Fibroblast of lung (primary cell): Measurements from ENCODE around the gene RFNG.

Experiments
- EZH2 ChIP-seq: IDR thresholded peaks from 2 replicates; pipeline ENCODE4 v1.5.1; 2012; ENCODE audit warnings: low read length, control low read depth, mild to moderate bottlenecking; ENCODE audit errors: missing control alignments
- TF ChIP-seq, protein P1 (sequence below), 2 donors: IDR thresholded peaks in 1 of 2; conservative IDR thresholded peaks in 1 of 2; 1 replicate in 1 of 2; 2 replicates in 1 of 2; pipeline ENCODE4 v1.5.1; 2011 to 2012; ENCODE audit warnings: low read length in 2 of 2, control low read depth in 1 of 2, inconsistent platforms in 1 of 2, low read depth in 1 of 2, mild to moderate bottlenecking in 1 of 2

DNA sequence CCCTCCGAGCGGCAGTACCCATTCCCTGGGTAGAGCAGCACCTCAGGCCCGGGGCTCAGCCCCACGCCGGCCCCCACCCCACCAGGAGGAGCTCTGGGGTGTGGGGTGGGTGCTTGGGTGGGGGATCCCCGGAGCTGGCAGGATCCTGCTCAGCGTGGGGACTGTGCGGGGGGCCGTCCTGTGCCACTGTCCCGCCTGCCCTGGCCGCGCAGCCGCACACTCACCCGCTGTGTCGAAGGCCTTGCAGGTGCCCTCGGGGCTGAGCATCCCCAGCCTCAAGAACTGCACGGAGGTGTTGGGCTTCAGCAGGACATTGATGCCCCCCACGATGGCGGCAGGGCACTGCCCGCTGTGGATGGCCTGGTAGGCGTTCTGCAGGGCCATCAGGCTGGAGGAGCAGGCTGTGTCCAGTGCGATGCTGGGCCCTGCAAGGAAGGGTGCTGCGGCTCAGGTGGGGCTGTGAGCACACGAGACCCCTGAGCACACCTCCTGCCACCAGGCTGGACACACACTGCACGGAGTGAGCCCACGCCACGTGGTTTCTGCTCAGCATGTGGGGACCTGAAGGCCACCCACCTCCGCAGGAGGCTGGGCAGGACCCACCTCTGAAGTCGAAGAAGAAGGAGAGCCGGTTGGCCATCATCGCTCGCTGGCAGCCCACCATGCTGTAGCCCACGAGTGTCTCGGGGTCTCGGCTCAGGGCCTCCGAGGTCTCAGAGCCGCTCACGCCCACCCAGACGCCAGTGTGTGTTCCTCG lies 41.6 kb upstream of the RFNG start:
- TF ChIP-seq, protein P1, sequence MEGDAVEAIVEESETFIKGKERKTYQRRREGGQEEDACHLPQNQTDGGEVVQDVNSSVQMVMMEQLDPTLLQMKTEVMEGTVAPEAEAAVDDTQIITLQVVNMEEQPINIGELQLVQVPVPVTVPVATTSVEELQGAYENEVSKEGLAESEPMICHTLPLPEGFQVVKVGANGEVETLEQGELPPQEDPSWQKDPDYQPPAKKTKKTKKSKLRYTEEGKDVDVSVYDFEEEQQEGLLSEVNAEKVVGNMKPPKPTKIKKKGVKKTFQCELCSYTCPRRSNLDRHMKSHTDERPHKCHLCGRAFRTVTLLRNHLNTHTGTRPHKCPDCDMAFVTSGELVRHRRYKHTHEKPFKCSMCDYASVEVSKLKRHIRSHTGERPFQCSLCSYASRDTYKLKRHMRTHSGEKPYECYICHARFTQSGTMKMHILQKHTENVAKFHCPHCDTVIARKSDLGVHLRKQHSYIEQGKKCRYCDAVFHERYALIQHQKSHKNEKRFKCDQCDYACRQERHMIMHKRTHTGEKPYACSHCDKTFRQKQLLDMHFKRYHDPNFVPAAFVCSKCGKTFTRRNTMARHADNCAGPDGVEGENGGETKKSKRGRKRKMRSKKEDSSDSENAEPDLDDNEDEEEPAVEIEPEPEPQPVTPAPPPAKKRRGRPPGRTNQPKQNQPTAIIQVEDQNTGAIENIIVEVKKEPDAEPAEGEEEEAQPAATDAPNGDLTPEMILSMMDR (conservative IDR thresholded peaks at IDR 0.05 in 1 of 2, IDR thresholded peaks at IDR 0.05 in 1 of 2; ENCODE audit: low read depth in 1 of 2, low read length in 2 of 2) = no peak
- no peak for TF ChIP-seq EZH2
